HFF-Myc (cell line): Measurements from ENCODE around the gene BLACAT1.
"Not testable (repeated sequence)": the region's sequence is repeated elsewhere in the genome, so short reads cannot be mapped to it uniquely, and the experiment has no call there.

Source experiments
- DNase-seq: peaks from one replicate; pipeline ENCODE4 v3.0.0-alpha.2; 2011; ENCODE audit warnings: low read depth; ENCODE audit errors: extremely low read depth
- H3K4me3 ChIP-seq: replicated peaks from 2 replicates; pipeline ENCODE4 v1.5.1; 2011; ENCODE audit warnings: low read depth, mild to moderate bottlenecking, control low read depth, low read length
- TF ChIP-seq, protein P1 (sequence below): IDR thresholded peaks from 2 replicates; pipeline ENCODE4 v1.5.1; 2012; ENCODE audit warnings: mild to moderate bottlenecking, low read depth, low read length, control low read depth; ENCODE audit errors: missing control alignments

Gene BLACAT1

DNA sequence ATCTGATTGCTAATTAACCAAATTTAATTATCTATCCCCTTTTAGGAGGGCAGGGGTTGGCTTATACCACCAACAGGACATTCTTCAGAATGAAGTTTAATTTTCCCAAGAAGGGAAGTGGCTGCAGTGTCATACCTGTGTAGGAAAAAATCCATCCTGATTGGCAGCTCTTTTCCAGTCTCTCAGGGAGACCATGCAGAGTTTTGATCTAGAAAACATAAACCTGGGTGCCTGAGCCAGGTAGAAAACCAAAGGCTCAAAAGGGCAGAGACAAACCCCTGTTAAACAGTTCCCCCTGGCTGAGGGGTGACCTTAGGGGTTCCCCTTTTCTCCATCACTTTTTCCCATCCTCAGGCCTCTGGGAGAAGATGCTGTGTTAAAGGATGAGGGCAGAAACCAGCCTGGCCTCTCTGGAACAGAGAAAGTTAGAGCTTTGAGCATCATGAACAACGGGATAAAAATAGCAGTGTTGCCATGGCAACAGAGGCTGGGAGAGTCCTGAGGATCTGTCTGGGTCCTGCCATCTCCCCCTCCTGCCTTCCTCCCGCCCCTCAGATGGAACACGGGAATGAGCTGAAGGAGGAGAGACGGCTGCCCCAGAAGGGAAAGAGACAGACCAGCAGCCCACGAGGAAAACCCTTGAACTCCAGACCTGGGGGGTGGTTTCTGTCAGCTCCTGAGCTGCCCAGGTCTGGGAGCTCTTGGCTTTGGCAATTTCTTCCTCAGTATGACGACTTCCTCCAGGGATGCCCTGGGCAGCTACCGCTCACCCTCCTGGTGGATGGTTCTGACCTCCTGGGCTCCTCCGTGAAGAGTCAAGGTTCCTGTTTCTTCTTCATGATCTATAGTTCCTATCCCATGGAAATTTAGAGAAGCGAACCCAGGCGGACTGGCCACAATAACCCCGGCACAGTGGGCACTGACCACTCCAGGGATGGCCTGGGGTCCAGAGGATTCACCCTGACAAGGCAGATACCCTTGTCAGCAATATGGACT is 20.0 kb downstream of the BLACAT1 start:
- no peak for DNase-seq
- H3K4me3 ChIP-seq, result no peak overlapping the region
- TF ChIP-seq, protein P1, sequence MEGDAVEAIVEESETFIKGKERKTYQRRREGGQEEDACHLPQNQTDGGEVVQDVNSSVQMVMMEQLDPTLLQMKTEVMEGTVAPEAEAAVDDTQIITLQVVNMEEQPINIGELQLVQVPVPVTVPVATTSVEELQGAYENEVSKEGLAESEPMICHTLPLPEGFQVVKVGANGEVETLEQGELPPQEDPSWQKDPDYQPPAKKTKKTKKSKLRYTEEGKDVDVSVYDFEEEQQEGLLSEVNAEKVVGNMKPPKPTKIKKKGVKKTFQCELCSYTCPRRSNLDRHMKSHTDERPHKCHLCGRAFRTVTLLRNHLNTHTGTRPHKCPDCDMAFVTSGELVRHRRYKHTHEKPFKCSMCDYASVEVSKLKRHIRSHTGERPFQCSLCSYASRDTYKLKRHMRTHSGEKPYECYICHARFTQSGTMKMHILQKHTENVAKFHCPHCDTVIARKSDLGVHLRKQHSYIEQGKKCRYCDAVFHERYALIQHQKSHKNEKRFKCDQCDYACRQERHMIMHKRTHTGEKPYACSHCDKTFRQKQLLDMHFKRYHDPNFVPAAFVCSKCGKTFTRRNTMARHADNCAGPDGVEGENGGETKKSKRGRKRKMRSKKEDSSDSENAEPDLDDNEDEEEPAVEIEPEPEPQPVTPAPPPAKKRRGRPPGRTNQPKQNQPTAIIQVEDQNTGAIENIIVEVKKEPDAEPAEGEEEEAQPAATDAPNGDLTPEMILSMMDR, result no peak

DNA sequence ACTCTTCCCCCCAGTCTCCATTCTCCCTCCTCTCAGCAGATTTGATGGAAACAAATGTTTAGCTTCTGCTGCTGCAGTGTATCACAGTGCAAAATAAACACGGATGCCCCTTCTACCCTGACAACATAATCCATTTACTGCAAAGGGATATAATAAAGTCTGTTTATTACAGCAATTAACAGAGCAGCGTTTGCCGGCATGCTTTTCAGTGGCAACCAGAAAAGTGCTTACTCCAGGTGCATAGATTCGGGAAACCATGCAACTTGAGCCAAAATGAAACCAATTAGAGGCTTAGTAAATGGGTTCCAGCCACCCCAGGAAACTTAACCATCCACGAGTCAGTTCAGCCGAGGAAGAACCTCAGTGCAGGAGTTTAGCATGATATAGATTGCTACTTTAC is 21.1 kb downstream of the BLACAT1 start:
- TF ChIP-seq, protein P1, result no peak
- DNase-seq, result no peak
- no peak overlapping the region for H3K4me3 ChIP-seq

DNA sequence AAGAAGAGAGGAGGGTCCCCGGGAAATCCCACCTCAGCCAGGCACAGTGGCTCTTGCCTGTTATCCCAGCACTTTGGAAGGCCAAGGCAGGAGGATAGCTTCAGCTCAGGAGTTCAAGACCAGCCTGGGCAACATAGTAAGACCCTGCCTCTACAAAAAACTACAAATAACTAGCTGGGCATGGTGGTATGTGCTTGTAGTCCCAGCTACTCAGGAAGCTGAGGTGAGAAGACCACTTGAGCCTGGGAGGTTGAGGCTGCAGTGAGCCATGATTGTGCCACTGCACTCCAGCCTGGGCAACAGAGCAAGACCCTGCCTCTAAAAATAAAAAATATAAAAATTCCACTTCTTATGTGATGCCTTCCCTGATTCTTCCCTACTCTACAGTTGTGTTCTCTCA is 23.2 kb downstream of the BLACAT1 start:
- not testable (repeated sequence) for H3K4me3 ChIP-seq, DNase-seq

DNA sequence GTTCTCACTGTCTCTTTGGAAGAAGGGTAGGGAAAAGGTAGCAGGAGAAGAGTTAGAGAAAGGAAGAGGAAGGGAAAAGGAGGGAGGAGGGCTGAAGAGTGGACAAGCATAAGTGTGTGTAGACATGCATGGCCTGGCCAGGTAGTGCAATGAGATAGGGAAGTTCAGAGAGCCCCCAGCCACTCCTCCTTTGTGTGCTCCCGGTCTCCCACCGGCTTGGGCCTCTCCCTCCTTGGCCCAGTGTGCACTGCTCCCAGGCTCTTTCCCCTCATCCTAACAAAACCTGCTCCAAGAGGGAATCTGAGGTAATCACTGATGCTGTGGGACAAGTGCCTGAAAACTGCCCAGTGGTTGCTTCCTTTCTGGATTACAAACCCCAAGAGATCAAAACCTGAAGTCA is 23.7 kb downstream of the BLACAT1 start:
- no peak for DNase-seq
- TF ChIP-seq, protein P1, result no peak
- no peak overlapping the region for H3K4me3 ChIP-seq

GRCh38 chr1:205430696-205431305 is 25.0 kb downstream of the BLACAT1 start:
- DNase-seq, result peak; percentile 19
- H3K4me3 ChIP-seq, result peak overlapping the region; percentile 44

GRCh38 chr1:205429762-205430695 is 25.8 kb downstream of the BLACAT1 start:
- TF ChIP-seq, protein P1, result no peak
- DNase-seq, result no peak
- peak overlapping the region; percentile 44 for H3K4me3 ChIP-seq

More at GRCh38 chr1:205430696-205431305, 25.0 kb downstream of the BLACAT1 start:
- TF ChIP-seq, protein P1, result peak; percentile 95
